Measurements from ENCODE around the gene SLC7A14.

Gene SLC7A14

GRCh38 chr3:170536712-170537111, 49.2 kb downstream of the SLC7A14 start:
- DNase-seq = no peak

DNA sequence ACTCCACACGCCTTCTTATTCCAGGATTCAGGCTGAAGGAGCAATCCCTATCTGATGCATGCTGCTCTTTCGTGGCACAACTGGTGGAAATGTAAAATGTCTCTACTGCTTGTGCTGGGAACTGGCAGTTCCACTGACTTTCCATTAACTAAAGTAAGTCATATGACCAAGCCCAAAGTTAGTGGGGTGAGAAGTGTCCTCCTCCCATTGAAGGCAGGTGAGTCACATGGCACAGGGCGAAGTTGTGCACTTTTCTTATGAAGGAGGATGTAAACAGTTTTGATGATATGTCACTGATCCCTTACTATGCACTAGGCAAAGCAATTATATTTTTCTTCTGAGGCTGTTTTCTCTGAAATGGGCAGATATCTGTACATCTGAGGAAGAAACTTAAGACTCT, 51.6 kb downstream of the SLC7A14 start:
- no peak for DNase-seq

- DNase-seq = no peak
Measured at GRCh38 chr3:170532573-170532972, 53.3 kb downstream of the SLC7A14 start.

DNA sequence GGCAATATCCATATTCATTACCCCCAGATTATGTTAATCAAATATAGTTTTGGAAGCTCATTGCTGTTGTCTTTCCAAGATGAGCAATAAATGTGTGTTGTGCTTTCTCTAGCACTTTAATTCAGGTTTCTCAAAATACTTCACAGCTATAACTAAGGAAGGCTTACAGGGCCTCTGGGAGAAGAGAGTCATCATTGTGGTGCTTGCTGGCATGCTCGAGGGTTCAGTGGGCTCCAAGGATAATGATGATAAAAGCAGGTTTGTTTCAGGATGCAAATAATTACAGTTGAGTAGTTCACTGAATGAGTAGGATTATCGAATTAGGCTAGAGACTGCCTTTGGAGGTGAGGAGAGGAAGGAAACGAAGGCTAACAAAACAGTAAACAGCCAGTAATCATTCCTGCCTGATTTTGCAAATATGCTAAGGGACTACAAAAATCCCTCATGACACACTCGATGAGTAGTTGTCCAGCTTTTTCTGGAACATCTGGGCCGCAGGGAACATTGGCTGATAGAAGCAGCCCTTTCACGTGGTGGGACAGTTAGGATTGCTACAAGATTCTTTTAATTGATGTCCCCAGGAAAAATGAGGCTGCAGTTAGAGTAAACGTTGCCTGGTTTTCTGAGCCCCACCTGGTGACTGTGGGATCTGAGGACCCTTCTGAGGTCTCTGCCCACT, 54.1 kb downstream of the SLC7A14 start:
- DNase-seq = no peak

DNA sequence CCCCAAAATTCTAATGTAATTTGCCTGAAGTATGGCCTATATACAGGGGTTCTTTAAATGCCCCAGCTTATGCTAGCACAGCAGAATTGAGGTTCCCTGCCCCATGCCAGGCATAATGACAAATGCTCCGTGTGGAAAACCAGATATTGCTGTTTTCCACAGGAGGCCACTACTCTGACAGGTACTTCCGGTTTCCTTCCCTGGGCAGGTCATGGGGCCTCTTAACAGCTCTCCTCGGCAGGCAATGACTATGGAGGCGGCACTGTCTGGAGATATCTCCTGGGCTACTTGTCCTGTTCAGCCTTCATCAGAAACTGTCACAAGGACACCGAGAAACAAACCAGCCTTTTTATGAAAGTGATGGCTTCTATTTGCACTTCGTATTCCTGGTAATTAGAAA, 54.8 kb downstream of the SLC7A14 start:
- no peak for DNase-seq

- no peak for DNase-seq
Measured at GRCh38 chr3:170529912-170530311, 56.0 kb downstream of the SLC7A14 start.

DNA sequence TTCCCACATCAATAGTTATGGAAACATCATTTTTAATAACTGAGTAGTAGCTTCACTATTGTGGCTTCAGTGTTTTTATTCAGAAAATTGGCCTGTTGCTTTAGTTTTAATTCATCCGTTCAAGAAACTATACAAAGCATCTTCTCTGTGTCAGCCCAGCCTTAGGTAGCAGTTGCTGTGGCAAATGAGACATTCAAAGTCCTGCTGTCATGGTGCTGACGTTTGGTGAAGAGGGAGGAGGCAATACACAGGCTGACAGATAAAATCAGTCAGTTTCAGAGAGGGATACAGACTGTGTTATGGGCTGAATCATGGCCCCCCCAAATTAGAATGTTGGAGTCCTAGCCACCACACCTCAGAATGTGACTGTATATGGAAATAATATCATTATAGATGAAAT, 56.5 kb downstream of the SLC7A14 start:
- DNase-seq = no peak

DNA sequence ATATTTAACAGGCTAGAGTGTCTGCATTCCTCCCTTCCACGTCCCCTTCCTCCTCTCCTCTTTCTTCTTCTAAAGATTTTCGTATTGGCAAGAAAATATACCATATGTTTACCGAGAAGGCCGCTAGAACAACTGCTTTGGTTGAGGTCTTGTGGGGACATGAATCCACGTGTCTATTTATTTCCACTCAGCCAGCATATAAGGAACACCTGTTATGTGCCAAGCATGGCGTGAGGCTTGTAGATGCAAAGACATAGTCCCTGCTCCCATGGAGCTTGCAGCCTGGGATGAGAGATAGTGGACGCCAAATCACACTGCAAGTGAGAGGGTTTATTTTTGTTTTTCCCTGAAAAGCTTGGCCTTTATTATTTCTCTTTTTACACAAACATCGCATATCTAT, 57.1 kb downstream of the SLC7A14 start:
- no peak for DNase-seq

- no peak for DNase-seq
Measured at GRCh38 chr3:170524073-170524472, 61.8 kb downstream of the SLC7A14 start.

GRCh38 chr3:170523248-170523647, 62.6 kb downstream of the SLC7A14 start:
- DNase-seq = no peak

GRCh38 chr3:170522201-170522600, 63.7 kb downstream of the SLC7A14 start:
- DNase-seq = no peak

- no peak for DNase-seq
Measured at GRCh38 chr3:170520996-170521395, 64.9 kb downstream of the SLC7A14 start.

DNA sequence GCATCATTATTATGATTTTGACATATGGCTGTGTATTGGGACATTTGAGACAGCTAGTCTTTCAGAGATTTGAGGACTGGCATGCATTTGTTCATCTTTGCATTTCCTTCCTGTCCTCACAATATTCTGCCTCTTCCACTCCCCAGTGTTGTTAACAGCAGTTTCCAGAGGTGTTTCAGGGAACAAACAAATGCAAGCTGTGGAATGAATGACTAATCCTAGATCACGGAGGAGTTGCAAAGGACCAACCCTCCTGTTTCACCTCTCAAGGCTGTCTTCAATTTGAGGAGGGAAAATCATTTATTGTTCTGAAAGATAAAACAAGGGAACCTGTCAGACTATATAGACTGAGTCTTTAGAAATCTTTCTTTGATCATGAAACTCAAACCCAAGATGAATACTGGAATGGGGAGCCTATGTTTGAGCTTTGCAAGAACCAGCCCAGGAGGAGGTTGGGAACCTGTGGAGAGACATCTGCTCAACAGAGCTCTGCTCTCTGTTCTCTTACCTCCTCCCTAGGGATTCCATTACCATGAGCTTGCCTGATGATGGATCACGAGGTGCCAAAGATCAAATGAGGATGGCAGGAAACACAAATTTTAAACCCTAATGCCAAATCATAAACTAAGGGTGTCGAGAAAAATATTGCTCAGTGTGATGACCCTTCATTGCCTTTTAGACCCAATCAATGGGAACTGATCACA, 68.5 kb downstream of the SLC7A14 start:
- DNase-seq = no peak

DNA sequence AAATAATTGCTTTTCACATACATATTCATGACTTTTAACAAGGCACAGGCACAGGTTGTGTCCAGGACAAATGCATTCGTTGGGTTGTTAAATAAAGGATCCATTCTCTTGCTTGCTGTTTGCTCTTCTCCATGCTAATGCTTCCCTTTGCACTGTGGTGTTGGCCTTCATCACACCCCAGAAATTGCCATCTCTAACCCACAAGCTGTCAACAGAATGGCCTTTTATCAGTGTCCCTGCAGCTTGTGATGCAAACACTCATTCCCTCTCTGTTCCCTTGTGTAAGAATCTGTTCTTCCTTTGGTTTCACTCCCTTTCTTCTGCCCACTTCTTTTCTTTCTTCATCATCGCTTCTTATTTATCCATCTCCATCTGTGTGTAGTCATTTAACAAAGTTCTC, 72.2 kb downstream of the SLC7A14 start:
- peak in 1 of 51 donors; percentile 26 for DNase-seq

DNA sequence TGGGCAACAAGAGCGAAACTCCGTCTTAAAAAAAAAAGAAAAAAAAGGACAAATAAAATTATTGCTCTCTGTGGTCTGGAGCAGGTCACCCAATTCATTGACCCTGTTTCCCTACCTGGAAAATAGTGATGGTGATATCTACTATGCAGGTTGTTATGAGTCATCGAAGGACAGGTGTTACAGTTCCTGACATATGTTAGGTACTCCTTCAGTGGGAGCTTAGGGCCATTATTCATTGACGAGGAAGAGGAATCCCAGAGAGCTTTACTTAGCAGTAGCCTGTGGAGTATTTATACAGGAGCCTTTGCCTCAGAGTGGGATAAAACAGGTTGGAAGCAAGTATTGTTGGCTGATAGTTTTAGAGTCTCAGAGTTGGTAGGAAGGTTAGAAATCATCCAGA, 74.5 kb downstream of the SLC7A14 start:
- DNase-seq = no peak

GRCh38 chr3:170508839-170509238, 77.0 kb downstream of the SLC7A14 start:
- DNase-seq = no peak

DNA sequence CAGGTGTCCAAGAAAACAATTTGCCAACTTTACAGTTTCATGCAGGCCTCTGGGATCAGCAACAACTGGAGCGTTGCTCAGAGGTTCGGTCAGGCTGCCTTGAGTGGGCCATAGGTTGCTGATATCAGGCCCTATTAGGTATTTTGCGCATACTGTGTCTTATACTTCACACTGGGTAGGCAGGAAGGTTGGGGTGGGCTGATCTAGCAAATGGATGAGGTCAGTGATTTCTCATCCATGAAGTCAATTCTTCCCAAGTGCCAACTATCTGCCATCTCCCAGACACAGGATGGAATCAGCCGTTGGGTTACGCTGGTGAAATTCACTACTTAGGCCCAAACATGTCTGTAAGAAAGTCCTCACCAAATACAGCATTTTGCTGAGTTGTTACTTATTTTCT, 77.6 kb downstream of the SLC7A14 start:
- DNase-seq = no peak

DNA sequence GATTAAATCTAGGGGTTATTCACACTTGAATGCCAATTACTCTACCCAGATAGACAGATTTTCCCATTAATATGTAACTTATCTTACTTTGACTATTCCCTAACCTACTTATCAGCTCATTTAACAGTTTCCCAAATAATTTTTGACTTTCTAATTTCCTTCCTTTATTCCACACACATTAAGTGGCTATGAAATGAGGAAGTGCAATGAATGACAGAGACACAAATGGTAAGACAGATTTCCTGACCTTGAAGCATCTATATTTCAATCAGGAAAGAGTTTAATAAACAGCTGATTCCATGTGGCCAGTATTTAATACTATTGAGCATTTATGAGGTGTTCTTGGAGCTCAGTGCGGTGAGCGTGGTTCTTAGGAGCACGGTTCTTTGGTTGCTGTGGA, 78.8 kb downstream of the SLC7A14 start:
- DNase-seq = no peak

- DNase-seq = peak in 2 of 51 donors; percentile 7 to 45
Measured at GRCh38 chr3:170506556-170506955, 79.3 kb downstream of the SLC7A14 start.

GRCh38 chr3:170502297-170502696, 83.6 kb downstream of the SLC7A14 start:
- DNase-seq = no peak

DNA sequence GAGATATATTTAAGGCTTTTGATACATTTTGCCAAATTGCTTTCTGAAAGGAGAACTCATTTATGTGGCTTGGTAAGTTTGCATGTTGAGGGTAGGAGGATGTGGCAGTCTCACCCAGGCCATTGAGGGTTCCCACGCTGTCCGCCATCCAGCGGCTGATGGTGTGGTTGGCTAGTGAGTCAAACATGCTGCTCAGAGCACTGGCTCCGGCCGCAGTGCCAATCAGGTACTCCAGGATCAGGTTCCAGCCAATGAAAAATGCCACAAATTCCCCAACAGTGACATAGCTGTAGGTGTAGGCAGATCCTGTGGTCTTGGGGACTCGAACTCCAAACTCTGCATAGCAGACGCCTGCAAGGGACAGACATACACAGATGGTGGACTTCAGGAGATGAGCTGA, 84.9 kb downstream of the SLC7A14 start:
- DNase-seq = no peak

GRCh38 chr3:170500462-170500861, 85.4 kb downstream of the SLC7A14 start:
- no peak for DNase-seq

GRCh38 chr3:170499562-170500156, 86.2 kb downstream of the SLC7A14 start:
- peak in 24 of 51 donors; percentile 3 to 56 (median 20) for DNase-seq

All from hypothalamus (tissue), 51 donors.